HG03103 (cell line): ENCODE data around the gene ZNF506.
"Not testable (repeated sequence)": the region's sequence is repeated elsewhere in the genome, so short reads cannot be mapped to it uniquely, and the experiment has no call there.

Experiments
- ATAC-seq: cut with Tn5 transposase; IDR thresholded peaks from one replicate; pipeline ENCODE4 v1.9.1; 2021; ENCODE audit warnings: low read depth; ENCODE audit not compliant: unreplicated experiment

The ZNF506 gene

GRCh38 chr19:19821366-19821951 lies at the start of gene ZNF506:
ZNF506 (minus strand) TSS chr19:19821750; CDS start chr19:19821603, 147 bp downstream.
- peak; percentile 78 for ATAC-seq

GRCh38 chr19:19870086-19870485 lies 48.5 kb upstream of the ZNF506 start:
- ATAC-seq = not testable (repeated sequence)

- ATAC-seq = no peak
Observed at GRCh38 chr19:19866611-19867248, 45.2 kb upstream of the ZNF506 start.

GRCh38 chr19:19865750-19866610 lies 44.4 kb upstream of the ZNF506 start, which contains the start of gene ZNF253:
ZNF253 (plus strand) TSS chr19:19865882; CDS start chr19:19865997, 115 bp downstream.
- ATAC-seq = peak; percentile 92

- ATAC-seq = no peak
Observed at GRCh38 chr19:19860756-19861390, 39.3 kb upstream of the ZNF506 start.

GRCh38 chr19:19858751-19859150 lies 37.2 kb upstream of the ZNF506 start:
- ATAC-seq = no peak

GRCh38 chr19:19851740-19852139 lies 30.2 kb upstream of the ZNF506 start:
- ATAC-seq = not testable (repeated sequence)

- no peak for ATAC-seq
Observed at GRCh38 chr19:19849056-19849455, 27.5 kb upstream of the ZNF506 start.

- no peak for ATAC-seq
Observed at GRCh38 chr19:19847781-19848180, 26.2 kb upstream of the ZNF506 start.

- no peak for ATAC-seq
Observed at GRCh38 chr19:19835560-19836038, 14.0 kb upstream of the ZNF506 start.

GRCh38 chr19:19826875-19827274 lies 5.3 kb upstream of the ZNF506 start:
- ATAC-seq = no peak

GRCh38 chr19:19823916-19824315 lies 2.4 kb upstream of the ZNF506 start:
- no peak for ATAC-seq

- not testable (repeated sequence) for ATAC-seq
Observed at GRCh38 chr19:19821976-19822375, 426 bp upstream of the ZNF506 start.

GRCh38 chr19:19820774-19821320 lies 703 bp downstream of the ZNF506 start:
- ATAC-seq = no peak

GRCh38 chr19:19817357-19817756 lies 4.2 kb downstream of the ZNF506 start:
- no peak for ATAC-seq

- ATAC-seq = no peak
Observed at GRCh38 chr19:19816679-19817078, 4.9 kb downstream of the ZNF506 start.

- not testable (repeated sequence) for ATAC-seq
Observed at GRCh38 chr19:19811999-19812398, 9.6 kb downstream of the ZNF506 start.

GRCh38 chr19:19805480-19805879 lies 16.1 kb downstream of the ZNF506 start:
- no peak for ATAC-seq

- no peak for ATAC-seq
Observed at GRCh38 chr19:19788015-19788414, 33.5 kb downstream of the ZNF506 start.

GRCh38 chr19:19785476-19785875 lies 36.1 kb downstream of the ZNF506 start:
- not testable (repeated sequence) for ATAC-seq
